Cardiac septum (tissue), 1 donor: Measurements from ENCODE around the gene SPDYC. TPM values are rescaled to one million over a fixed set of nuclear protein-coding genes. Genes with fewer than 3 reads are reported as not detected.

Source experiments
- DNase-seq: peaks from one replicate; pipeline ENCODE4 v3.0.0-alpha.2; 2020; ENCODE audit warnings: low spot score
- intact Hi-C: fragments of 100-400 bp; cut with DNase I; formaldehyde crosslinking; loops from one replicate; pipeline ENCODE4 v1.14.0; 2022
- long read RNA-seq: library from polyadenylated mRNA; unstranded; transcript quantifications from one replicate; pipeline ENCODE4 v2.0.0, GENCODE V29; 2021
- total RNA-seq: library from RNA; stranded (reverse); fragmentation: NEBNext Ultra II Directional; extraction: Animal tissue kit (Norgen Biotek cat#: 25700); gene quantifications from one replicate; pipeline ENCODE4 v1.2.1, GENCODE V29; 2021
- donor health status: DM: no; HTN: no; CAD: no.

The SPDYC gene, protein sequence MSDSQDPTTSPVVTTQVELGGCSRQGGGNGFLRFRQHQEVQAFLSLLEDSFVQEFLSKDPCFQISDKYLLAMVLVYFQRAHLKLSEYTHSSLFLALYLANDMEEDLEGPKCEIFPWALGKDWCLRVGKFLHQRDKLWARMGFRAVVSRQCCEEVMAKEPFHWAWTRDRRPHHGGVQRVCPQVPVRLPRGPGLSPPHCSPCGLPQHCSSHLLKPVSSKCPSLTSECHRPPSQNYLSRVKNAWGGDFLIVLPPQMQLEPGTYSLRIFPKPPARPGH
- total RNA-seq = not detected
- long read RNA-seq = 0 reads

DNA sequence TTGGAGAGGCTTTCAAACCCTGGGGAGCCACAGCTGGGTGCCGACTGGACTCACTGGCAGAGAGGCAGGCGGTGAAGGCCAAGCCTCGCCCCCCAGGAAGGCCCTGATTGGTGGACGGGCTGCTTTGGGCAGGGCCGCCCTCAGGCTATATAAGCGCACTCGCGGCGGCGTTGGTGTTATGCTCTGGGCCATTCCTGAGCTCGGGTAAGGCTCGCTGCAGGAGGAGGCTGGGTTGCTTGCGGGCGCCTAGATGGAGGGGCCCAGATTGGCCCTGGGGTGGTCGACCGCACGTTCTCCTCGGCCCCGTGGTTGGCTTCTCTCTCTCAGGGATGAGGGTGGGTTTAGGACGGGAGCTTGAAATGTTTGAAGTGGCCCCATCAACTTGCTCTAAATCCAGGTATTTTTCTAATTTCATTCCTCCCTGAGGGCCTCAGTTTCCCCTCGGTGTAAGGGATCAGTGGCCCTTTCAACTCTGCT is at the start of gene SPDYC:
Gene SPDYC (plus strand): TSS at position 176 of the 477 bp plus-strand sequence. CDS start 1,125 bp downstream, outside the sequence.
- DNase-seq = no peak
- intact Hi-C loops = no loop called here

DNA sequence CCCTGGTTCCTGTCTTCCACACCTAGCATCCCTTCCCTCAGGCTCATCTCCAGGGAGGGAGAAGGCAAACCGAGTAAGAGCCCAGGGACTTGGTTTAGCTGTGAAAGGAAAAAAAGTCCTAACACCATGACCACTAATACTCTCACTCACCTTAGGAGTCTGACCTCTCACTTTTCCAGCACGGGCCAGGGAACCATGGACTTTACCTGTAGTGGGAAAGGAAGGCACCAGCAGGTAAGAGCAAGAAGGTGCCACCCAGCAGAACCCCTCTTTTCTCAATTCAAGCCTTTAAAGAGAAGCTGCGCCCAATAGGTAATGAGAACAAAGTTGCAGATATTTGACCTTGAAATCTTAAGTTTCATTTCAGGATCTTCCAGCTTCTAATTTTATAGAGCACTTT is 49.2 kb upstream of the SPDYC start:
- intact Hi-C loops = no loop called here
- DNase-seq = no peak

DNA sequence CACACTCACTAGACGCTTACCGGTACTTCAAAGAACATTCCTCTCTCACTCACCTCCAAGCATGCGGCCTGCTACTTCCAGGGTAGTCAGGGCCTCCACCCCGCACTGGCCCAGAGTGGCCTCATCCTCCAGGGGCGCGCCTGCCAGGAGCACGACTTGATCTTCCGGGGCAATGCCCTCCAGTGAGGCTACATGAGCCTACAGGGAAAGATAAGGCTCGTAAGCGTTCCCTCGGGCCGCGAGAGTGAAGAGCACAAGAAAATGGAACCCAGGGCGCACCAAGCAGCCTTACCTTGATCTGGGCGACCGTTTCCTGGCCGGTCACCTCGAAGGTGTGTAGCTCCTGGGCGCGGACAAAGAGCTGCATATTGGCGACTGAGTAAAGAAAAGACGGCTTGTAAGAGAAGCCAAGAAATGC is 48.6 kb upstream of the SPDYC start:
- DNase-seq = no peak

DNA sequence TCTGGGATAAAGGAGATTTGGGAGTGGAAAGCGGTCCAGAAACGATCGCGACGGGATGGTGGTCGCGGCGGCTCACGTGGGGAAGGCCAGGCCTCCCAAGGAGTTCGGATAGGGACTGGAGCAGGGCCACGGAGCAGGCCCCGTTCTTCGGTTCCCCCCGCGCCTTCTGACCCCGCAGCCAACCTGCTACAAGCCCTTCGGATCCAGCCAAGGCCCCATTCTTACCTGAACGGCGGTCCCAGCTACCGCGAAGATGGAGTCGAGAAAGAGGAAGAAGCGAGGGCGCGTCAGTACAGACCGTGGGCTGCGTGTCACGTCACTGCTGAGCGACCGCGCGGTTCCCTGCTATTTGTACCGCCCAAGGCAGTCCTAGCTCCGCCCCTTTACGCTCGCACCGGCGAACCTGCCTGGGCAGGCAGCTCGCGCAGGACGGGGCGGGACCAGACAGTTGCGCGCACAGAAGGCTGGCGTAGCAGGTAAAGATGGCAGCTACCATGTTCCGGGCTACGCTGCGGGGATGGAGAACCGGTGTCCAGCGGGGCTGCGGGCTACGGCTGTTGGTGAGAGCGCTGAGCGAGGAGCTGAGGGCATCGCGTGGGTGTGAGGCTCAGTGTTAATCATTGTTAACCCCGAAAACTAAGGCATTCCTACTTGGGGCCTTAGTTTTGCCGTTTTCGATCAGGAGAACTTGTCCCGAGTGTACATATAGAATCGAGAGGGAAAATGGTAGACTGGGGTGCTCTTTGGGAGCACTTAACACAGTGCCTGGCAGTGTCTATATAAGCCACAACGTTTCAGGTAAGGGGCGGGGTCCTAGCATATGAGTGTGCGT is 48.0 kb upstream of the SPDYC start, which contains the start of the genes FAU and MRPL49:
Gene FAU (minus strand): TSS at position 270 of the 832 bp plus-strand sequence. CDS start 321 bp downstream, outside the sequence.
Gene MRPL49 (plus strand): TSS at position 457 of the 832 bp plus-strand sequence. CDS start 26 bp downstream, at position 483.
- intact Hi-C loops = no loop called here
- peak; percentile 100 for DNase-seq

More for the DNA sequence above, 48.6 kb upstream of the SPDYC start:
- intact Hi-C loops = no loop called here

DNA sequence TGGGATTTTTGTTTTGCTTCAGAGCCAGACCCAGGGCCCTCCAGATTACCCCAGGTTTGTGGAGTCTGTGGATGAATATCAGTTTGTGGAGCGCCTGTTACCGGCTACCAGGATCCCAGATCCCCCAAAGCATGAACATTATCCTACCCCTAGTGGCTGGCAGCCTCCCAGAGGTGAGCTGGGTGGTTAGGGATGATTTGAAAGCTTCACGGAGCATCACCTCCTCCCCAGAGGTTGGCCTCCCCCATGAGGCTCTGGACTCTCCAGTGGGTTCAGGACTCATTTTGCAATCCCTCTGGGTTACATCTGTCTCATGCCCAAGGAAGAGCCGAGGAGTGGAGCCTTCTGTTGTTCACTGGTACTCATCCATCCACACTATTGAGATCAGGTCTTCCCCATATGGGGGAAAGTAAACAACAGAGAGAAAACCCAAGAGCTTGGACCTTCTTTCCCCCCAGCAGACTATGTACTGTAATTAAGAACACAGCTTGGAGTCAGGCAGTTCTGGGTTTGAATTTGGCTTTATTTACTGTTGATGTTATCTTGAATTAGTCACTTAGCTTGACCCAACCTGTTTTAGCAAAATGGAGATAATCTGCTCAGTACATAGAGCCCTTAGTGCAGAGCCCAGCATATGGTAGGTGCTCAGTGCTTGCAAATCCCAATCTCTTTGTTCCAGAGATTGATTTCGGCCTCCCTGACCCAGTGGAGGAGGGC is 45.4 kb upstream of the SPDYC start:
- DNase-seq = no peak
- intact Hi-C loops = no loop called here

DNA sequence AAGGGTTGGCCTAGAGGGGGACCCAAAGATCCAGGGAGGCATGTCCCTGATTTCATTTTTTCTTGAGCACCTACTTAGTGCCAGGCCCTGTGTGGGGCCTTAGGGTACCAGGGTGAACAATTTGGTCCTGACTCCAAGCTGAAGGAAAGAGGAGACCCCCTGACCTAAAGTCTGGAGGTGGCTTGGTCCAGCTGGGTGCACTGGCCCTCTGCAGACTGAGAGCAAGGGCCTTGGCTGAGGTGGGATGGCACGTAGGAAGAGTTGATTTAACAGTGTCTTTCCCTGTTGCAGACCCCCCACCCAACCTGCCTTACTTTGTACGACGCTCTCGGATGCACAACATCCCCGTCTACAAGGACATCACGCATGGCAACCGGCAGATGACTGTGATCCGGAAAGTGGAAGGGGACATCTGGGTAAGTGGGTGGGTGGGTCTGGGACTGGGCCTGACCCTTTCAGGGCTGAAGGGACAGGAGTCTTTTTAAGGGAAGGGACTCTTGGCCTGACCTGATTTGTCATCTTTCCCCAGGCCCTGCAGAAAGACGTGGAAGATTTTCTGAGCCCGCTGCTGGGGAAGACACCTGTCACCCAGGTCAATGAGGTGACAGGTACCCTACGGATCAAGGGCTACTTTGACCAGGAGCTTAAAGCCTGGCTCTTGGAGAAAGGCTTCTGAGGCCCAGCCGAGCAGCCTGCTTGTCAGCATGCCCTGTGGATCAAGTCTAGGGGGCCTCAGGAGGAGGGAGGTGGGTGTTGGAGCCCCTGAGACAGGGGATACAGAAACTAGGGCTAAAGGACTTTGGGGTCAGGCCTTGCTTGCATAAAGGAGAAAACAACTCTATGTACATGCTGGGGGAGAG is 44.6 kb upstream of the SPDYC start:
- intact Hi-C loops = no loop called here
- DNase-seq = no peak

DNA sequence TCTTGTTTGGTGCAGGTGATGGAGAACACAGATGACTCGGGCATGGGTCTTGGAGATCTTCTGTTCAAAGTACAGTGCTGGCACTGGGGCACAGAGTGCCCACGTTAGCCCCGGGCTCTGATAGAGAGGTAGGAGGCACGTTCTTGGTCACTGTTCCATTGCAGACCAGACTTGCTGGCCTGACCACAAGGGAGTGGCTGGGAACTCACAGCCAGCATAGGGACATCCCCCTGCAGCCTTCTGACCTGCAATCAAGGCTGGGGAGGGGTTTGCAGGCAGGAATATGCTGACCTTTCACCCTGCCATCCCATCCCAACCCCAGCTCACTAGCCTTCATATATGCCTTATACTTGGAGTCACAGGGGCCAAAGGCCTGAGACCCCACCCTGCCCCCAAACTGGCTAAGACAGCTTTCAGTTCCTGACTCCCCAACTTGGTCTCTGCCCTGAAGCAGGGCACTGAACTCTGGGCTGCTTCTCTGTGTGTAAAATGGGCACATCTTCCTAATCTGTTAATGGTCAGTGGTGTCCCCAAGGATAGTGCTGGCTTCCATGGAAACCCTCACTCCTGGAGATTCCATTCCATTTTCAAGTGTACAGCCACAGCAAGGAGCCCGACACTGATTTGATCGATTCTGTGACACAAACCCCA is 43.3 kb upstream of the SPDYC start:
- intact Hi-C loops = no loop called here

DNA sequence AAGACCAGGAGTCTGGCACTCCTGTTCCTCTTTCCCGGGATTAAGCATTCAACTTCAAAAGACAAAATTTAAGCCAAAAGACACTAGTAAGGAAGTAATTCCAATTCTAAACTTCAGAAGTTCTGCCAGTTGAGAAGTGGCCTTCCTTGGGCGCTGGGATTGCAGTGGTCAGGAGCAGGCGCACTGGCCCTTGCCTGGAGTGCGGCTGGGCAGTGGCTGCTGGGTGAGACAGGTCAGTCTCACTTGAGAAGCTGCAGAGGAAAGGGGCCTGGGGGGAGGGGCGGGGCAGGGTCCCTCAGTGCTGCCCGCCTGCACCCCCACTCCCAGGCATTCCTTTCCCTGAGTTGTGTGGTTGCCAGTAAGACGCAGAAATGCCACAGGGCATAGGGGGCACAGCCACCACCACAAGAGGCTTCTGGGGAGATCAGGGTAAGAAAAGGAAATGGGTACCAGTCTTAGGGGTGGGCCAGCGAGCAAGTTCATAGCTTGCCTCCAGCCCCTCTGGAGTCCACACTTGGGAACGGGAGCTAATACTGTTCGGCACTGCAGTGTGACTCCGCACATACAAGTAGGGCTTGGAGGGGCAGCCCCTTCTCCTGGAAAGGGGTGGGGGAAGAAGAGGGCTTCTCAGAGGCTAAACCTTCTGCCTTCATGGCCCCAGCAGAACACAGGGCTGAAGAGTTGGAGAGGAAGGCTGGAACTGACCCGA is 42.4 kb upstream of the SPDYC start:
- intact Hi-C loops = no loop called here
- no peak for DNase-seq

More for the DNA sequence above, 43.3 kb upstream of the SPDYC start:
- DNase-seq = no peak

DNA sequence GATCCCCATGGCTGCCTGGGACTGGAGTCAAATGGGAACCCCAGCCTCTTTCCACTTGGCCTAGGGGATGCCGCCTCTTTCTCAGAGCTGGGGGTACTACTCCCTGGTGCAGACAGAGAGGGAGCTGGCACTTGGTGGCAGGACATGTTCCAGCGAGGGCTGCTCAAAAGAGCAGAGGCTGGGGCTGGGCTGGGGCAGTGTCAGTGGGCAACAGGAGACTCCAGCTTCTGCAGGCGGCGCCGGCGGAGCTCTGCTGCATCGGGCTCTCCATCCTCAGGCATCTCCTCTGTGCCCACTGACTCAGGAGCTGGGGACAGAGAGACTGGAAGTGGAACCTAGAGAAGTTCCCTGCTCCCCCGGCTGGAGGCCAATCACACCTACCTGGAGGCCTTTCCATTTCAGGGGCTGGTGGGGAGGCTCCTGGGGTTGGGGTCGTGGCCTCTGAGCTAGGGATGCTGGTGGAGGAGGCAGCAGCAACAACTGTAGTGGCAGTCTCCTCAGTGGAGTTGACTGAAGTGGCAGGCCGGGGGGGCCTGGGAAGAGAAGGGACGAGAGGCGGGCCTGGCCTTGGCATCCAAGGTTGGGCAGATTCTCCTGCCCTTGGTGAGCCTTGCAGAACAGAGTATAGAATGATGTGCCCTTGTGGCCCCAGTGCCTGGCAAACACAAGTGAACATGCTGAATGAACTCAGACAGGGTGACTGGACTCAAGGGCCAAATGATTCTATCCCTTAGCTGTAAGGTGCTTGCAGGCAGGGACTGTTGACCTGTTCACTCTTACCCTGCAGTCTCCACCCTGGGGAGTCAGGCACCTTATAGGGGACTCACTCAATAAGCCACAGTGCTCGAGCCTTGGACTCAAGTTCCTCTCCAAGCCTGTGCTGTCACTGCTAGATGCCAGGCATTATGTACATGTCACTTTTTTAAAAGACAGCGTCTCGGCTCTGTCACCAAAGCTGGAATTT is 41.6 kb upstream of the SPDYC start:
- DNase-seq = no peak
- intact Hi-C loops = no loop called here

DNA sequence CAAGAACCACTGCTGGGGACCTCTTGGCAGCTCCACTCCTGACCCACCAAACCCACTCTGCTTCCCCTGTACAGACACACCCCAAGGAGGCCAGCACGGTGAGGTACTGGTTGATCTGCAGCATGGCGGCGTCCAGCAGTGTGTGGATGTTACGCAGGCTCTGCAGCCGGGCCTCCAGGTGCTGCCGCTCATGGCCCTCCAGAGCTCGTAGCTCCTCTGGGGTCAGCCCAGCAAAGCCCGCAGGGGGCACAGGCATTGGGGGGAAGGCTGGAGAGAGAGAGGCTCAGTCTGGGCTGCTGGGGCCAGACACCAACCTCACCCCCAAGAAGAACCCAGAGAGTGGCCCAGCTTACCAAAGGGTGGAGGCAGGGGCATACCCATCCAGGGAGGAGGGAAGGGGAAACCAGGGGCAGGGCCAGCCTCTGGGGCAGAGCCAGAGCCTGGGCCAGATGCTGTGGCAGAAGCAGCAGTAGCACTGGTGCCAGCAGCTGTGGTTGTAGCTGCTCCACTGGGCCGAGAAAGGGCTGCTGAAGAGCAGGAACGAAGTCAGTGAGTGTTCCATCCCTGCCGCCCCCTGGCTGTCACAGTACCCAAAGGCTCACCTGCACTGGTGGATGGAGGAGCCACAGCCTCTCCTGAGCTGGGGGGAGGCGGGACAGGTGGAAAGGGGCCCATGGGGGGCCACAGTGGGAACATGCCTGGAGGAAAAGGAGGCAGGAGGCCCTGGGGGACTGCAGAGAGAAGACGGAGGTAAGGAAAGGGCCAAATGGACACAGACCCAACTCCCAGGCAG is 40.2 kb upstream of the SPDYC start:
- intact Hi-C loops = loop anchor here (5.0 kb wide), 1 partner anchor 52 kb away; the partner anchor contains the start of gene CAPN1
- DNase-seq = no peak

DNA sequence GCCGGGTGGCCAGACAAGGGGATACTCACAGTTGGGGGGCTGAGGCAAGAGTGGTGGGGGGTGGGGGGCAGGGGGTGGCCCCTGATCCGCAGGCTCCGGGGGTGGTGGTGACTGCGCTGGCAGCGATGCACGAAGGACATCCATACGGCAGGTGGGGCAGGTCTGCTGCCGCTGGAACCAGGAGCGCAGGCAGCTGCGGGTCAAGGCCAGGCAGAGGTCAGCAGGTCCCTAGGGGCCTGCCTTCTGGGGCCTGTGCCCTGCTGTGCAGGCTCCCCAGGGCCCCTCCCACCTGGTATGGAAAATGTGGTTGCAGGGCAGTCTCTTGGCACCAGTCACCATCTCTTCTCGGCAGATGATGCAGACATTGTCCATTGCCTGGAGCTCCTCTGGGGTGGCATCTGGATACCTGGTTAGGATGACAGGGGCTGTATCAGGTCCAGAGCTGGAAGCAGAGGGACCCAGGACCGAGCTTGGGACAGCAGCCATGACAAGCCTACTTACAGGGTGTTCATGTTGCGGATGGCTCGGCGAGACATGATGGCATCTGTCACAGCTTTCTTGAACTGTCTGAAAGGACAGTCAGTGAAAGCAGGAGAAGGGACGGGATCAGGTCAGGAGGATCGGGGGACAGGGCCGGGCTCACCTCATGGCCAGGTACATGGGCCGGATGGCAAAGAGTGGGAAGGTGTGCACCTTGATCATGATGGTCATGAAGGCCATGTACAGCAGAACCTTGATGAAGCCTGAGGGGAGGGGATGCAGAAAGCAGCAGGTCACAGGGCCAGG is 39.2 kb upstream of the SPDYC start:
- intact Hi-C loops = loop anchor here (5.0 kb wide), 1 partner anchor 51 kb away; the partner anchor contains the start of gene CAPN1
- no peak for DNase-seq

DNA sequence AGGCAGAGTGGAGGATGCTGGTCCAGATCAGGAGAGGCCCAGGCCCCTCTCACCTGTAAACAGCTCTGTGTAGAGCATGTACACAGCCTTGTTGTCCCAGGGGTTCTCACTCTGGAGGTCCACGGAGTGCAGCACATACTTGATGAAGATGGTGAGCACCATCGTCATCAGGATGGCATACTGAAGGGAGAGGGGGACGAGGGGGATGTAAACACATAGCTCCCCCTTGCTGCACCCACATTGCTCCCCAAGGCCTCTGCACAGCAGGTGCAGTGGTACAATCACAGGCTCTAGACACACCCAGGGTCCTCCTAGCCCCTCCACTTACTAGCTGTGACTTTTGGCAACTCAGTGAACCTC is 38.6 kb upstream of the SPDYC start:
- DNase-seq = no peak
- intact Hi-C loops = loop anchor here (5.0 kb wide), 1 partner anchor 51 kb away; the partner anchor contains the start of gene CAPN1

DNA sequence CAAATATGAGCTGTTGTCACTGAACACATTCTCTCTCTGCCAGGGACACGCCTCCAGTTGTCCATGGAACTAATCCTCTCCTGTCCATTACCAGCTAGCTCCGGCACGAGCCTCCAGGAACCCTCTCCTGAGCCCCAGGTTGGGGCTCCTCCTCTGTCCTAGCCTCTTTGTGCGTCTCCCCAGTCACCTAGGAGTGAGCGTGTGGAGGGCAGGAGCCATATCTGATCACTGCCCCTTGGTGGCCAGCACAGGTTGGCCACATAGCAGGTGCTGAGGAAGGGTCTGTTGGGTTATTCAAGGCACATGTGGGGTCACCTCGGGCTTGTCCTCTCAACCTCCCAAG is 38.2 kb upstream of the SPDYC start:
- intact Hi-C loops = loop anchor here (5.0 kb wide), 1 partner anchor 50 kb away; the partner anchor contains the start of gene CAPN1
- DNase-seq = no peak

DNA sequence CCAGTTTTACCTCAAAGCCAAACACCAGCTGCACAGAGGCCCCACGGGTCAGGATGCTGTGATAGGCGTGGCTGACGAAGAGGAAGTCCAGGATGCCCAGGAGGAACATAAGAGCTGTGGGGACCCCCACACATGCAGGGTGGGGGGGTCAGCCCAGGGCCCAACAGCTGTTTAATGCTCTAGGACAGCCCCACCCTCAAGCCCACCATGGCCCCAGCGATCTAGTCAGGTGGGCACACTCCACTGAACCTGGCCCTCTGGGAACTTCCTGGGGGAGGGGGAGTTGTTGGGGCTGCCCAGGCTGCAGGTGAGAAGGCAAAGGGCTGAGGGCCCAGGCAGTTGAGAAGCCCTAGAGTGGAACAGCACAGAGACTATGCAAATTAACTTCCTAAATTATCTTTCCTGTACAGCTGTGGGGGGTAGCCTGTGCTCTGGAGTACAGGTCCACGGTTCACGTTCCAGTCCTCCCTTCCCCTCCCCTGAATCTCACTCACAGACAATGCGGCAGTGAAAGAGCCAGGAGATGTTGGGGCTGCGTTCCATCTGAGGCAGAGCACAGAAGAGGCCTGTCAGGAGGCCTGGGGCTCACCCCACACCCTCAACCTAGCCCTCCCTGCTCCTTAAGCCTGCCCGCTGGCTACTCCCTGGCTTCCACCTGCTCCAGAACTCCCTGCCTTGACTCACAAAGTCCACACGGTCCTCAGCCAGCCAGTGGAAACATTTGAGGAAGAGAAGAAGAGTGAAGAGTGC is 37.6 kb upstream of the SPDYC start:
- DNase-seq = no peak
- intact Hi-C loops = loop anchor here (5.0 kb wide), 1 partner anchor 50 kb away; the partner anchor contains the start of gene CAPN1
